DMS53 treated with DMSO at 0.1 percent for 48 hours (cell line): Measurements from ENCODE around the gene SOX6.
"Not testable (repeated sequence)": the region's sequence is repeated elsewhere in the genome, so short reads cannot be mapped to it uniquely, and the experiment has no call there.

Experiments used
- DNase-seq: peaks from one replicate; lab custom pipeline; 2025; ENCODE audit not compliant: unreplicated experiment; lab: John Stamatoyannopoulos, UW

SOX6 gene

GRCh38 chr11:15940462-15941205, 415.7 kb downstream of the SOX6 start:
- no peak for DNase-seq

- no peak for DNase-seq
Observed at GRCh38 chr11:15938983-15939382, 417.4 kb downstream of the SOX6 start.

DNA sequence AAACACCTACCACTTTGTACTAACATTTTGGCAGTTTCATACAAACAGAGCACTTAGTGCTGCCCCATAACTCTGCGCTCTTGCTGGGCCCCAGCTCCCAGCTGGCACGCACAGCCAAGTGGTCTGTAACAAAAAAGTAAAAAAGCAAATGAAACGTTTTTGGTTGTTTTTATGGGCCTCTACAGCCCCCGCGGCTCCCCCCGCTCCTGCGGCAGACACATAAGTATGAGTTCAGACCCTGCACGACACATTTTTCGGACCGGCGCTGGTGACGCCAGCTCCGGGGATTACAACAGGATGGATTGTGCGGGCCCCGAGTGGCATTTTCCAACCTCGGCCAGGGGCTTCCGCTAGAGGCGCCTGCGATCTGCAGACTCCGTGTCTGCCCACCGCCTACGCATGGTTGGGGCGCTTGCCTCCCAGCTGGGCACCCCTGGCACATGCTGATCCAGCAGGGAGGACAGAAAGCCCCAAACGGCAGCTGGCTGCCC, 418.2 kb downstream of the SOX6 start:
- DNase-seq, result no peak

GRCh38 chr11:15937601-15938120, 418.7 kb downstream of the SOX6 start:
- no peak for DNase-seq

DNA sequence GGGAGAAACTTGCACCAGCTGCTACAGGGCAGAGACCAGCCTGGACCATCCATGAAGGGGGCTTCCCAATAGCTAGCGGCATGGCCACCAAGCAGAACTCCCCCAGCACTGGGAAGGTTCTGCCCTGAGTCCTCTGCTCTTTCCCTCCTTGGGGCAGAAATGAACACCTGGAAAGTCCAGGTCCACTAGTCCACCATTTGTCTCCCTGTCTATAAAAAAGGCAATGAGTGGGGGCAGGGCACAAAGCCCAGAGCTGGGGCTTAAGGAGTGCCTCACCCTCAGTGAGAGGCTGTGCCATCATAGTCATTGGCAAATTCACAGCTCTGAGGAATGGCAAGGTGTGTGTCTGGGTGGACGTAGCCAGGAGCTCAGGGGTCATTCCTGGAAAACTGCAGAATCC, 420.3 kb downstream of the SOX6 start:
- no peak for DNase-seq

DNA sequence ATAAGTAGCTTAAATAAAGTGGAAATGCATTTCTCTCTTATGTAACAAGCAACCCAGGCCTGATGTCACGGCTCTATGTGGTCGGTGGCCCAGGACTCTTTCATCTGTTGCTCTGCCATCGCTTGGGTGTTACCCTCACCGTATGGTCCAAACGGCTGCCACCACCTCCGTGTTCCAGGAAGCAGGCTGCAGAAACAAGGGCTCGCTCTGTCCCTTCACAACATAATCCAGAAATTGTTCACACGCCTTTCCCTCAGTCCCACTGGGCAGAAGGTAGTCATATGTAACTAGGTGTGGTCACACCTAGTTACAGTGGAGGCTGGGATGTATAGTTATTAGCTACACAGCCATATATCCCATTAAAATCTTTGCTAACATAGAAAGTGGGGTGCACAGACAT, 421.0 kb downstream of the SOX6 start:
- DNase-seq, result no peak

DNA sequence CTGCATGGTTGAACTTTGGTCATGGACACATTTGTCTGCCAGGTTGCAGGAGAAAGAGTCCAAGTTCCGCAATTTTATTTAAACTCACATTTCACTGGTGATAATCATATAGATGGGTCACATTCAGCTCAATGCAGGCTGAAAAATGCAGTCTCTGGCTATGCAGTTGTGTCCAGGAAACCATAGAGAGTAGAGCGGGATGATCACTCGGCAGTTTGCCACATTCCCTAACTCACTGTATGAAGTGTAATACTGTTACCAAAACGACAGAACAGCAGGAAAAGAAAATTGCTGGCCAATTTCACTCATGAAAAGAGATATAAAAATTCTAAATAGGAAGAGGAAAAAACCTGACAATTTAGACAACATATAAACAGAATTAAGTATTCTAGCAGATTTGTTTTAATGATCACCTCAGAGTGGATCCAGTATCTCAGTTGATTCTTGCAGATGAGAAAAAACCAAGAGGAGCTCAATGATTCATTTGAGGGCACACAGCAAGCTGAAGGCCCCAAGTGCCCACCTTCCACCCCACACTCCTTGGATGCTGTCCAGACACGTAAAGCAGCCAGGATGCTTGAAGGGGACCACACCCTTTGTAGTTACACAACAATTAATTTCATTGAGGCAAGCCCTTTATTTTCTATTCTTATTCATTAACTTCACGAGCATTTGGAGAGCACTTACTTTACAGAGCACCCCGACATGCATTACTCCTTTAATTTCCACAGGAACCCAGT, 422.3 kb downstream of the SOX6 start:
- DNase-seq, result no peak

GRCh38 chr11:15932417-15932816, 423.9 kb downstream of the SOX6 start:
- DNase-seq, result no peak

GRCh38 chr11:15931497-15931896, 424.8 kb downstream of the SOX6 start:
- DNase-seq, result no peak

DNA sequence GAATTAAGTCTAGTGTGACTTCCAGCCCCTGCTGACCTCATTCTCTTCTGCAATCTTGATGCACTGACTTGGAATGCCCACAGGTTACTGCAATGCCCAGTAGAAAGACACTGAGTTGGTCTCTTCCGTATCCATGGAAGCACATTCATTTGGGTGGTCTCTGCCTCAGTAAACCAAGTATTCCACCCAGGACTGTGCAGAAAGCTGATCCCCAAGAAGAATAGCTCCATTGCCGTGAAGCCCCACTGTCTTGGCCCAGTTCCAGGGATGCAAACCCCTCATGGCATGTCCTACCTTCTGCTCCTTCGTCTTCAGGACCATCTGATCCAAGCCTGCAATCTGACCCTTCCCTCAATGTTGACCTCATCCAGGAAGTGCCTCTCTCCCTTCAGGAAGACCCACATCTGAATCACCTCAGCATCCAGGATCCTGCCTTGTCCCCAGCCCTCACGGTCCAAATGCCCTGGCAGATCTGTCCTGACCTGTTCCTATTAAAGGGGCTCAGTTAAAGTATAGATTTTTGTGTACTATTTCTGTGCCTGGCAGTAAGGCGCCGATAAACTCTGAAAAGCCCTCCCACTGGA, 425.8 kb downstream of the SOX6 start:
- DNase-seq, result no peak

DNA sequence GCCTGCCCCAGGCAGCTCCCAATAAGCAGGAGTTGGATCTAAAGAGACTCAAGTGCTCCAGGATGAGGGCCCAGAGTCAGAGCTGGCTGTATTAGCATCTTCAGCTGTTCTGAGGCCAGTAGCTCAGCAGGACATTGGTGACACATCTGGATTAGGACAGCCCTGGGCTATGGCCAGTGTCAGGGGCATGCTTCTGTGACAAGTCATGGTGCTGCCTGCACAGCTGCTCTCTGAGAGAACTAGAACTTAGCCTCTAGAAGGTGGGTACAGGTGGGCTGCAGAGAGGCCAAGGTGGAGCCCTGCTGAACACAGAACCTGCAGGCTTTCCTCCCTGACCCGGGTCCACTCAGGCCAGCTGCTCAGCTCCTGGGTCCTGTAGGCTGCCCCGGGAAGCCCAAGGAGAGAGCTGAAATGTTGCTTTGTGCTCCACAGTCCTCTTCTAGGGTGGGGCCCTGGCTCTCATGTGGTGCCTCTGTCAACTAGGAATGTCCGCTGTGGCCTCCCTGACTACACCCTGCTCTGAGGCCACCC, 426.9 kb downstream of the SOX6 start:
- no peak for DNase-seq

GRCh38 chr11:15927864-15928217, 428.5 kb downstream of the SOX6 start:
- no peak for DNase-seq

- DNase-seq, result no peak
Observed at GRCh38 chr11:15927196-15927863, 429.0 kb downstream of the SOX6 start.

GRCh38 chr11:15926071-15926470, 430.3 kb downstream of the SOX6 start:
- DNase-seq, result no peak

GRCh38 chr11:15923183-15923582, 433.2 kb downstream of the SOX6 start:
- no peak for DNase-seq

GRCh38 chr11:15922745-15923144, 433.6 kb downstream of the SOX6 start:
- DNase-seq, result not testable (repeated sequence)

- no peak for DNase-seq
Observed at GRCh38 chr11:15920856-15921629, 435.3 kb downstream of the SOX6 start.

GRCh38 chr11:15918674-15919073, 437.7 kb downstream of the SOX6 start:
- no peak for DNase-seq

- DNase-seq, result peak; percentile 17
Observed at GRCh38 chr11:15918212-15918611, 438.1 kb downstream of the SOX6 start.
